ENCODE results near the gene GUCY2F.

The GUCY2F gene

GRCh38 chrX:109508915-109509314, 27.0 kb upstream of the GUCY2F start:
- Histone ChIP-seq H3K79me2 (ENCODE audit: insufficient read depth, low read length) (no peaks in the 10 kb centered on the region), H3K4me1 (ENCODE audit: insufficient read depth, low read length, severe bottlenecking) (no peaks in the 10 kb centered on the region), H3K4me2 (ENCODE audit: low read length) (no peak overlapping the region), H3K27me3 (ENCODE audit: insufficient read depth, low read length) (no peaks in the 10 kb centered on the region), H3K36me3 (ENCODE audit: insufficient read depth, low read length) (no peaks in the 10 kb centered on the region), H3F3A (ENCODE audit: insufficient read depth, low read length) (no peaks in the 10 kb centered on the region), H3K9ac (ENCODE audit: low read length) (no peak overlapping the region), H3K9me3 (ENCODE audit: low read length) (no peaks in the 10 kb centered on the region), H3K27ac (ENCODE audit: low read depth, low read length, poor library complexity, severe bottlenecking) (no peak overlapping the region), H2AFZ (ENCODE audit: low read length) (no peak overlapping the region), H3K9me2 (ENCODE audit: low read depth, low read length) (no peaks in the 10 kb centered on the region), H4K20me1 (ENCODE audit: insufficient read depth, low read length) (no peaks in the 10 kb centered on the region), H3K4me3 (ENCODE audit: low read depth, low read length, poor library complexity, severe bottlenecking) (no peak overlapping the region)
- no peak for TF ChIP-seq CTCF (IDR thresholded peaks at IDR 0.05; ENCODE audit: low read length)
- TF ChIP-seq EZH2 (IDR thresholded peaks at IDR 0.05; ENCODE audit: borderline replicate concordance, low read length), result no peak

GRCh38 chrX:109501176-109501575, 19.3 kb upstream of the GUCY2F start:
- no peaks in the 10 kb centered on the region for H3K4me1 ChIP-seq (ENCODE audit: insufficient read depth, low read length, severe bottlenecking)
- no peaks in the 10 kb centered on the region for H3K27me3 ChIP-seq (ENCODE audit: insufficient read depth, low read length)
- no peaks in the 10 kb centered on the region for H3K79me2 ChIP-seq (ENCODE audit: insufficient read depth, low read length)
- no peak overlapping the region for H3K4me2 ChIP-seq (ENCODE audit: low read length)
- H3K9ac ChIP-seq (ENCODE audit: low read length), result no peak overlapping the region
- no peaks in the 10 kb centered on the region for H3K9me2 ChIP-seq (ENCODE audit: low read depth, low read length)
- H3K27ac ChIP-seq (ENCODE audit: low read depth, low read length, poor library complexity, severe bottlenecking), result no peak overlapping the region
- H3K4me3 ChIP-seq (ENCODE audit: low read depth, low read length, poor library complexity, severe bottlenecking), result no peak overlapping the region
- no peaks in the 10 kb centered on the region for H4K20me1 ChIP-seq (ENCODE audit: insufficient read depth, low read length)
- no peaks in the 10 kb centered on the region for H3K36me3 ChIP-seq (ENCODE audit: insufficient read depth, low read length)
- no peaks in the 10 kb centered on the region for H3F3A ChIP-seq (ENCODE audit: insufficient read depth, low read length)
- H3K9me3 ChIP-seq (ENCODE audit: low read length), result no peaks in the 10 kb centered on the region
- TF ChIP-seq EZH2 (IDR thresholded peaks at IDR 0.05; ENCODE audit: borderline replicate concordance, low read length), result no peak
- TF ChIP-seq CTCF (IDR thresholded peaks at IDR 0.05; ENCODE audit: low read length), result no peak
- no peak overlapping the region for H2AFZ ChIP-seq (ENCODE audit: low read length)

- H3K9me3 ChIP-seq (ENCODE audit: low read length), result no peaks in the 10 kb centered on the region
- H3K4me1 ChIP-seq (ENCODE audit: insufficient read depth, low read length, severe bottlenecking), result no peaks in the 10 kb centered on the region
- H3F3A ChIP-seq (ENCODE audit: insufficient read depth, low read length), result no peaks in the 10 kb centered on the region
- H4K20me1 ChIP-seq (ENCODE audit: insufficient read depth, low read length), result no peaks in the 10 kb centered on the region
- no peak overlapping the region for H3K27ac ChIP-seq (ENCODE audit: low read depth, low read length, poor library complexity, severe bottlenecking)
- TF ChIP-seq CTCF (IDR thresholded peaks at IDR 0.05; ENCODE audit: low read length) (no peak), EZH2 (IDR thresholded peaks at IDR 0.05; ENCODE audit: borderline replicate concordance, low read length) (no peak)
- H3K36me3 ChIP-seq (ENCODE audit: insufficient read depth, low read length), result no peaks in the 10 kb centered on the region
- H3K4me2 ChIP-seq (ENCODE audit: low read length), result no peak overlapping the region
- H3K79me2 ChIP-seq (ENCODE audit: insufficient read depth, low read length), result no peaks in the 10 kb centered on the region
- no peaks in the 10 kb centered on the region for H3K9me2 ChIP-seq (ENCODE audit: low read depth, low read length)
- H3K27me3 ChIP-seq (ENCODE audit: insufficient read depth, low read length), result no peaks in the 10 kb centered on the region
- H3K9ac ChIP-seq (ENCODE audit: low read length), result no peak overlapping the region
- no peak overlapping the region for H3K4me3 ChIP-seq (ENCODE audit: low read depth, low read length, poor library complexity, severe bottlenecking)
- H2AFZ ChIP-seq (ENCODE audit: low read length), result no peak overlapping the region
Observed at GRCh38 chrX:109498434-109498833, 16.5 kb upstream of the GUCY2F start.

Data from OCI-LY1 (cell line).